OCI-M1 (cell line): ENCODE results near the gene XRCC4.

Source experiments
- DNase-seq: peaks from one replicate; lab custom pipeline; 2025; lab: John Stamatoyannopoulos, UW

XRCC4 gene

GRCh38 chr5:83277154-83277553 lies 199.8 kb downstream of the XRCC4 start:
- DNase-seq: no peak

- no peak for DNase-seq
Observed at GRCh38 chr5:83277953-83278352, 200.6 kb downstream of the XRCC4 start.

GRCh38 chr5:83281176-83281575 lies 203.8 kb downstream of the XRCC4 start:
- no peak for DNase-seq

GRCh38 chr5:83281658-83282057 lies 204.3 kb downstream of the XRCC4 start:
- no peak for DNase-seq

GRCh38 chr5:83283761-83284160 lies 206.4 kb downstream of the XRCC4 start:
- no peak for DNase-seq

GRCh38 chr5:83285661-83286398 lies 208.5 kb downstream of the XRCC4 start:
- no peak for DNase-seq

GRCh38 chr5:83294246-83294645 lies 216.9 kb downstream of the XRCC4 start:
- peak; percentile 65 for DNase-seq

GRCh38 chr5:83299353-83299752 lies 222.0 kb downstream of the XRCC4 start:
- no peak for DNase-seq

GRCh38 chr5:83306572-83307241 lies 229.4 kb downstream of the XRCC4 start:
- peak; percentile 79 for DNase-seq

GRCh38 chr5:83312663-83313062 lies 235.3 kb downstream of the XRCC4 start:
- peak; percentile 54 for DNase-seq

- no peak for DNase-seq
Observed at GRCh38 chr5:83313436-83313835, 236.1 kb downstream of the XRCC4 start.

GRCh38 chr5:83321483-83322055 lies 244.2 kb downstream of the XRCC4 start:
- no peak for DNase-seq

GRCh38 chr5:83322273-83322924 lies 245.1 kb downstream of the XRCC4 start:
- no peak for DNase-seq

GRCh38 chr5:83323557-83324180 lies 246.3 kb downstream of the XRCC4 start:
- no peak for DNase-seq

GRCh38 chr5:83331842-83332241 lies 254.5 kb downstream of the XRCC4 start:
- no peak for DNase-seq

- no peak for DNase-seq
Observed at GRCh38 chr5:83337453-83338035, 260.2 kb downstream of the XRCC4 start.

- peak; percentile 41 for DNase-seq
Observed at GRCh38 chr5:83340511-83340918, 263.2 kb downstream of the XRCC4 start.

GRCh38 chr5:83341815-83342334 lies 264.5 kb downstream of the XRCC4 start:
- DNase-seq: no peak

- no peak for DNase-seq
Observed at GRCh38 chr5:83342465-83342864, 265.1 kb downstream of the XRCC4 start.

GRCh38 chr5:83343299-83343698 lies 266.0 kb downstream of the XRCC4 start:
- DNase-seq: no peak

GRCh38 chr5:83345423-83345822 lies 268.1 kb downstream of the XRCC4 start:
- DNase-seq: no peak
